Panc1 (cell line): ENCODE results near the gene KCNMA1.

Source experiments
- REST ChIP-seq, 2 experiments: IDR thresholded peaks; 2 replicates each; pipeline ENCODE4 v1.6.1; 2011 to 2012; ENCODE audit warnings: low read depth in 2 of 2, control low read depth in 1 of 2, low read length in 1 of 2, mild to moderate bottlenecking in 1 of 2, moderate library complexity in 1 of 2; ENCODE audit not compliant: insufficient read depth in 1 of 2
- TCF7L2 ChIP-seq: IDR thresholded peaks from 2 replicates; pipeline ENCODE4 v1.6.1; 2011; ENCODE audit warnings: mild to moderate bottlenecking, low read depth, low read length, inconsistent platforms
- TF ChIP-seq, protein P1 (sequence below): fragments of 450-650 bp; IDR thresholded peaks from 2 replicates; pipeline ENCODE4 v1.5.1; 2017; ENCODE audit warnings: mild to moderate bottlenecking

- TF ChIP-seq, protein P1, sequence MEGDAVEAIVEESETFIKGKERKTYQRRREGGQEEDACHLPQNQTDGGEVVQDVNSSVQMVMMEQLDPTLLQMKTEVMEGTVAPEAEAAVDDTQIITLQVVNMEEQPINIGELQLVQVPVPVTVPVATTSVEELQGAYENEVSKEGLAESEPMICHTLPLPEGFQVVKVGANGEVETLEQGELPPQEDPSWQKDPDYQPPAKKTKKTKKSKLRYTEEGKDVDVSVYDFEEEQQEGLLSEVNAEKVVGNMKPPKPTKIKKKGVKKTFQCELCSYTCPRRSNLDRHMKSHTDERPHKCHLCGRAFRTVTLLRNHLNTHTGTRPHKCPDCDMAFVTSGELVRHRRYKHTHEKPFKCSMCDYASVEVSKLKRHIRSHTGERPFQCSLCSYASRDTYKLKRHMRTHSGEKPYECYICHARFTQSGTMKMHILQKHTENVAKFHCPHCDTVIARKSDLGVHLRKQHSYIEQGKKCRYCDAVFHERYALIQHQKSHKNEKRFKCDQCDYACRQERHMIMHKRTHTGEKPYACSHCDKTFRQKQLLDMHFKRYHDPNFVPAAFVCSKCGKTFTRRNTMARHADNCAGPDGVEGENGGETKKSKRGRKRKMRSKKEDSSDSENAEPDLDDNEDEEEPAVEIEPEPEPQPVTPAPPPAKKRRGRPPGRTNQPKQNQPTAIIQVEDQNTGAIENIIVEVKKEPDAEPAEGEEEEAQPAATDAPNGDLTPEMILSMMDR = no peak
- no peak for TF ChIP-seq REST (IDR thresholded peaks at IDR 0.05; ENCODE audit: insufficient read depth in 1 of 2, low read depth in 2 of 2, low read length in 1 of 2)
- TF ChIP-seq TCF7L2 = no peak
Measured at GRCh38 chr10:77176232-77176631, 461.4 kb downstream of the KCNMA1 start.
